H9 (cell line): ENCODE results near the gene UBN1. TPM values are rescaled to one million over a fixed set of nuclear protein-coding genes. Genes with fewer than 3 reads are reported as not detected.

Experiments used
- DNase-seq: peaks from one replicate; pipeline ENCODE4 v3.0.0-alpha.2; 2017
- H2AFZ ChIP-seq: one replicate; pipeline ENCODE4 v1.6.1; 2013; ENCODE audit warnings: mild to moderate bottlenecking, low read length, control low read depth, moderate library complexity
- H2AK5ac ChIP-seq: 2 replicates; pipeline ENCODE4 v1.6.1; 2013; ENCODE audit warnings: low read length, control low read depth, mixed read lengths; ENCODE audit not compliant: insufficient read length
- H2BK120ac ChIP-seq: one replicate; pipeline ENCODE4 v1.6.1; 2013; ENCODE audit warnings: low read depth, mild to moderate bottlenecking, low read length, control low read depth, inconsistent platforms; ENCODE audit not compliant: poor library complexity, severe bottlenecking
- H2BK12ac ChIP-seq: 2 replicates; pipeline ENCODE4 v1.6.1; 2013; ENCODE audit warnings: low read length, control low read depth, mixed read lengths, low read depth; ENCODE audit not compliant: insufficient read length
- H2BK15ac ChIP-seq: 2 replicates; pipeline ENCODE4 v1.6.1; 2013; ENCODE audit warnings: low read depth, low read length, control low read depth
- H2BK20ac ChIP-seq: one replicate; pipeline ENCODE4 v1.6.1; 2013; ENCODE audit warnings: low read depth, mild to moderate bottlenecking, low read length, control low read depth, inconsistent platforms; ENCODE audit not compliant: poor library complexity, severe bottlenecking
- H2BK5ac ChIP-seq: 2 replicates; pipeline ENCODE4 v1.6.1; 2013; ENCODE audit warnings: low read length, control low read depth, mixed read lengths; ENCODE audit not compliant: insufficient read length
- H3K14ac ChIP-seq: 2 replicates; pipeline ENCODE4 v1.6.1; 2013; ENCODE audit warnings: low read length, control low read depth; ENCODE audit not compliant: insufficient read depth
- H3K18ac ChIP-seq: 2 replicates; pipeline ENCODE4 v1.6.1; 2013; ENCODE audit warnings: low read depth, mild to moderate bottlenecking, mixed read lengths, low read length, control low read depth; ENCODE audit not compliant: insufficient read length
- H3K23ac ChIP-seq: 2 replicates; pipeline ENCODE4 v1.6.1; 2013; ENCODE audit warnings: low read length, control low read depth, mixed read lengths, low read depth; ENCODE audit not compliant: insufficient read length
- H3K23me2 ChIP-seq: 2 replicates; pipeline ENCODE4 v1.6.1; 2013; ENCODE audit warnings: low read depth, mild to moderate bottlenecking, mixed read lengths, low read length, control low read depth; ENCODE audit not compliant: insufficient read length, poor library complexity, severe bottlenecking
- H3K27ac ChIP-seq: 2 replicates; pipeline ENCODE4 v1.5.1; 2013; ENCODE audit warnings: low read length, control low read depth, mixed read lengths, low read depth; ENCODE audit not compliant: insufficient read length
- H3K27me3 ChIP-seq: 2 replicates; pipeline ENCODE4 v1.6.1; 2013; ENCODE audit warnings: low read length, control low read depth, inconsistent platforms; ENCODE audit not compliant: insufficient read depth
- H3K4ac ChIP-seq: 2 replicates; pipeline ENCODE4 v1.6.1; 2013; ENCODE audit warnings: low read depth, mild to moderate bottlenecking, control low read depth, inconsistent platforms, low read length, moderate library complexity
- H3K4me1 ChIP-seq: 2 replicates; pipeline ENCODE4 v1.6.1; 2013; ENCODE audit warnings: low read length, control low read depth, inconsistent platforms; ENCODE audit not compliant: insufficient read depth
- H3K4me2 ChIP-seq: 2 replicates; pipeline ENCODE4 v1.6.1; 2013; ENCODE audit warnings: low read length, control low read depth, mixed read lengths; ENCODE audit not compliant: insufficient read length, insufficient read depth
- H3K56ac ChIP-seq: 2 replicates; pipeline ENCODE4 v1.6.1; 2013; ENCODE audit warnings: low read depth, mild to moderate bottlenecking, mixed read lengths, low read length, control low read depth; ENCODE audit not compliant: insufficient read length
- H3K79me1 ChIP-seq: 2 replicates; pipeline ENCODE4 v1.6.1; 2013; ENCODE audit warnings: low read depth, mild to moderate bottlenecking, moderate library complexity, low read length, control low read depth, inconsistent platforms; ENCODE audit not compliant: insufficient read depth, poor library complexity, severe bottlenecking
- H3K79me2 ChIP-seq: 2 replicates; pipeline ENCODE4 v1.6.1; 2013; ENCODE audit warnings: low read length, control low read depth, inconsistent platforms; ENCODE audit not compliant: insufficient read depth
- H3K9ac ChIP-seq: 2 replicates; pipeline ENCODE4 v1.6.1; 2013; ENCODE audit warnings: low read length, control low read depth, mixed read lengths; ENCODE audit not compliant: insufficient read length; ENCODE audit errors: extremely low read depth
- H3K9me3 ChIP-seq: one replicate; pipeline ENCODE4 v1.6.1; 2013; ENCODE audit warnings: low read depth, low read length, inconsistent platforms; ENCODE audit not compliant: control insufficient read depth
- H3T11ph ChIP-seq: one replicate; pipeline ENCODE4 v1.6.1; 2013; ENCODE audit warnings: mild to moderate bottlenecking, low read length, control low read depth, inconsistent platforms
- H4K20me1 ChIP-seq: one replicate; pipeline ENCODE4 v1.6.1; 2013; ENCODE audit not compliant: control insufficient read depth, insufficient read length, insufficient read depth
- H4K5ac ChIP-seq: 2 replicates; pipeline ENCODE4 v1.6.1; 2013; ENCODE audit warnings: low read depth, mild to moderate bottlenecking, mixed read lengths, low read length, control low read depth; ENCODE audit not compliant: insufficient read length
- H4K8ac ChIP-seq: replicated peaks from 2 replicates; pipeline ENCODE4 v1.6.1; 2013; ENCODE audit warnings: low read length, control low read depth, mixed read lengths, low read depth; ENCODE audit not compliant: insufficient read length
- H4K91ac ChIP-seq: 2 replicates; pipeline ENCODE4 v1.6.1; 2013; ENCODE audit warnings: low read depth, mild to moderate bottlenecking, moderate library complexity, mixed read lengths, low read length, control low read depth; ENCODE audit not compliant: insufficient read length
- H3K27ac Mint-ChIP-seq, 3 experiments: 2 replicates in 2 of 3; 3 replicates in 1 of 3; pipeline ENCODE4 v1.8.0; 2020 to 2021; ENCODE audit warnings: mixed read lengths in 3 of 3, mild to moderate bottlenecking in 1 of 3, moderate library complexity in 1 of 3
- H3K27me3 Mint-ChIP-seq: 2 replicates; pipeline ENCODE4 v1.8.0; 2021; ENCODE audit warnings: low read depth, mild to moderate bottlenecking, moderate library complexity, mixed read lengths
- H3K36me3 Mint-ChIP-seq, 3 experiments: 2 replicates in 2 of 3; 3 replicates in 1 of 3; pipeline ENCODE4 v1.8.0; 2020 to 2021; ENCODE audit warnings: low read depth in 3 of 3, mixed read lengths in 3 of 3; ENCODE audit not compliant: insufficient read depth in 1 of 3
- H3K4me1 Mint-ChIP-seq, 2 experiments: 2 replicates each; pipeline ENCODE4 v1.8.0; 2020; ENCODE audit warnings: mixed read lengths in 2 of 2
- H3K4me3 Mint-ChIP-seq, 2 experiments: 2 replicates in 1 of 2; 3 replicates in 1 of 2; pipeline ENCODE4 v1.8.0; 2020 to 2021; ENCODE audit warnings: mild to moderate bottlenecking in 2 of 2, mixed read lengths in 2 of 2, moderate library complexity in 1 of 2
- H3K9me3 Mint-ChIP-seq, 2 experiments: 2 replicates in 1 of 2; 3 replicates in 1 of 2; pipeline ENCODE4 v1.8.0; 2020; ENCODE audit warnings: mild to moderate bottlenecking in 2 of 2, mixed read lengths in 2 of 2, moderate library complexity in 1 of 2
- CTCF ChIP-seq: fragments of 200-600 bp; sonication (generic); conservative IDR thresholded peaks from 3 replicates; pipeline ENCODE4 v1.8.0; 2021; ENCODE audit warnings: antibody characterized with exemption, mild to moderate bottlenecking
- WGBS: extraction: QIAGEN DNeasy Blood & Tissue Kit; methylation state at CpG from one replicate; pipeline ENCODE4 v1.1.7; 2013; ENCODE audit warnings: missing lambda C conversion rate, low lambda C conversion rate, mixed read lengths; ENCODE audit not compliant: insufficient read length; ENCODE audit errors: extremely low coverage; 5-methylcytosine and 5-hydroxymethylcytosine counted together
- total RNA-seq: library from RNA; stranded (reverse); gene quantifications from 2 replicates; pipeline ENCODE4 v1.2.1, GENCODE V29; 2021

Gene UBN1
- total RNA-seq, 1 experiment from 2014 or later = 55.2 TPM

GRCh38 chr16:4925791-4926190, 78.5 kb downstream of the UBN1 start:
- H3K4me3 Mint-ChIP-seq = no peak overlapping the region
- Histone ChIP-seq H3K27ac (no peak overlapping the region), H2BK15ac (no peak overlapping the region), H3K9ac (no peak overlapping the region), H3K23me2 (no peaks in the 10 kb centered on the region), H3K4me1 (peaks cover 6% of the 10 kb centered on the region), H3K56ac (no peak overlapping the region), H4K5ac (no peak overlapping the region), H3K4ac (no peak overlapping the region), H2AFZ (no peak overlapping the region), H2BK5ac (no peak overlapping the region), H3K9me3 (no peaks in the 10 kb centered on the region), H3T11ph (no peak overlapping the region), H4K91ac (no peak overlapping the region), H3K18ac (no peak overlapping the region), H2BK12ac (peak overlapping the region; percentile 25), H2BK120ac (no peak overlapping the region), H4K8ac (no peak overlapping the region), H2BK20ac (no peak overlapping the region), H2AK5ac (no peak overlapping the region), H3K79me1 (no peaks in the 10 kb centered on the region), H3K79me2 (no peaks in the 10 kb centered on the region), H3K23ac (no peak overlapping the region), H3K14ac (no peak overlapping the region), H3K27me3 (no peaks in the 10 kb centered on the region), H3K4me2 (no peak overlapping the region), H4K20me1 (no peaks in the 10 kb centered on the region)
- WGBS = no CpG with 5 or more reads among the region's 5 CpGs
- H3K36me3 Mint-ChIP-seq = peaks cover 6 to 30% (median 21%) of the 10 kb centered on the region in 3 experiments
- no peak for DNase-seq
- peaks cover 8 to 9% of the 10 kb centered on the region in 2 experiments for H3K9me3 Mint-ChIP-seq
- no peaks in the 10 kb centered on the region; the same call in none of the 2 replicates for H3K27me3 Mint-ChIP-seq
- H3K27ac Mint-ChIP-seq = peak overlapping the region in 1 of 3 experiments; percentile 90; a peak in 2 of 7 replicates
- no peak for TF ChIP-seq CTCF
- H3K4me1 Mint-ChIP-seq = peaks cover 27 to 33% of the 10 kb centered on the region in 2 experiments
